Measurements from ENCODE around the gene FADS2.

The FADS2 gene

DNA sequence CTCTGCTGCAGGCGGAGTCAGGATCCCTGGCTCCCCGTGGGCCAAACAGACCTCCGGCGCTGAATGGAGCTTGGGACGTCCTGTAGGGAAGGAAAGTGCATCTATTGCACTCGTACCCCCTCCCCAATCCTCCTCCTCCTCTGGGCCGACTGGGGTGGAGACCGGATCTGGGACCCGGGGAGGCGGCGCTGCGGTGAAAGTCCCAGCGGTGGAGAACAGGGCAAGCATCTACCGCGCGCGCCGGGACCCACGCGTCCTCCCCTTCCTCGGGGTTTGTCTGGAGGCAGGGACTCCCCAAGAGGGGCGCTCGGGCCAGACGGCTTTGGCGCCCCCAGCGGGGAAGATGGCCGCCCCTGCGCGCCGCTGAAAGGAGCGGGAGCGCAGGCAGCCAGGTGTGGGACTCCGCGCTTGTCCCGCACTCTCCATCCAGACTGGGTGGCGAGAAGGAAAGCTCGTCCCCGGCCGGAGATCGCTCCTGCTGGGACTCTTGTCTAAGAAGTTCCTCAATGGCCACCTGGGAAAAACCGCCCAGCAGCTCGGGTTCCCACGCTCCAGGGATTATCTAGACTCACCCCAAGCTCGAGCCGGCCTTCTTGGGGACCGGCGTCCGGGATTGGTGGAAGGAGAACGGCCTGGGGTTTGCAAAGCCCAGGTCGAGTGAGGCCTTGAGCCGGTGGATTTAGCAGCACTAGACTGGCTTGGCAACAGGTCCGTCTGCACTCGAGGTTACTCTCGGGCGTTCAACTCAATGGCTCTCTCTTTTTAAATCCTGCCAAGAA, 718 bp downstream of the FADS2 start:
- peak overlapping the region; percentile 69 for H3K27ac ChIP-seq
- TF ChIP-seq, protein P1, sequence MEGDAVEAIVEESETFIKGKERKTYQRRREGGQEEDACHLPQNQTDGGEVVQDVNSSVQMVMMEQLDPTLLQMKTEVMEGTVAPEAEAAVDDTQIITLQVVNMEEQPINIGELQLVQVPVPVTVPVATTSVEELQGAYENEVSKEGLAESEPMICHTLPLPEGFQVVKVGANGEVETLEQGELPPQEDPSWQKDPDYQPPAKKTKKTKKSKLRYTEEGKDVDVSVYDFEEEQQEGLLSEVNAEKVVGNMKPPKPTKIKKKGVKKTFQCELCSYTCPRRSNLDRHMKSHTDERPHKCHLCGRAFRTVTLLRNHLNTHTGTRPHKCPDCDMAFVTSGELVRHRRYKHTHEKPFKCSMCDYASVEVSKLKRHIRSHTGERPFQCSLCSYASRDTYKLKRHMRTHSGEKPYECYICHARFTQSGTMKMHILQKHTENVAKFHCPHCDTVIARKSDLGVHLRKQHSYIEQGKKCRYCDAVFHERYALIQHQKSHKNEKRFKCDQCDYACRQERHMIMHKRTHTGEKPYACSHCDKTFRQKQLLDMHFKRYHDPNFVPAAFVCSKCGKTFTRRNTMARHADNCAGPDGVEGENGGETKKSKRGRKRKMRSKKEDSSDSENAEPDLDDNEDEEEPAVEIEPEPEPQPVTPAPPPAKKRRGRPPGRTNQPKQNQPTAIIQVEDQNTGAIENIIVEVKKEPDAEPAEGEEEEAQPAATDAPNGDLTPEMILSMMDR (conservative IDR thresholded peaks at IDR 0.05), result no peak

GRCh38 chr11:61829806-61830205, 1.7 kb downstream of the FADS2 start:
- H3K27ac ChIP-seq, result peak overlapping the region; percentile 69

GRCh38 chr11:61830237-61831105, 2.4 kb downstream of the FADS2 start:
- peak overlapping the region; percentile 69 for H3K27ac ChIP-seq

More at GRCh38 chr11:61829806-61830205, 1.7 kb downstream of the FADS2 start:
- TF ChIP-seq, protein P1 (conservative IDR thresholded peaks at IDR 0.05), result no peak

DNA sequence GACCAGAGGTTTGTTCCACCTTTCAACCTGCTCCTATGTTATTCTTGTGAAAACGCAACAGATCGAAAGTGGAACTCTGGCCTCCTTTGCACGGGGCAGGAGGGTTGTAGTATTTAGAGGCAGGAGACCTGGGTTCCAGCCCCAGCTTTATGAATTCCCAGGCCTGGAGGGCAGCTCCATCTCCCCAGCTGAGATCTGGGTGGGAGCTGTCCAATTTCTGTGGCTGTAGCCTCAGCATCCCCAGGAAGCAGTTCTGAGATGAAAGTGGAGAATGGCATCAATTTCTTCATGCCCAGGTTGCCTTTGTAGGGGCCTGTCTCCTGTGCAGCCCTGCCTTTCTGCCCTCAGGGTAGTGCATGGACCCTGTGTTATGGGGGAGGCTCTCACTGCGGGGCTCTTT, 4.1 kb downstream of the FADS2 start:
- H3K27ac ChIP-seq, result peak overlapping the region; percentile 74
- TF ChIP-seq, protein P1 (conservative IDR thresholded peaks at IDR 0.05), result no peak

More at GRCh38 chr11:61830237-61831105, 2.4 kb downstream of the FADS2 start:
- TF ChIP-seq, protein P1 (conservative IDR thresholded peaks at IDR 0.05), result no peak

- peak overlapping the region; percentile 74 for H3K27ac ChIP-seq
- TF ChIP-seq, protein P1 (conservative IDR thresholded peaks at IDR 0.05), result no peak; the same call in 1 of the 2 replicates
Observed at GRCh38 chr11:61832754-61833153, 4.7 kb downstream of the FADS2 start.

GRCh38 chr11:61833471-61833870, 5.4 kb downstream of the FADS2 start:
- H3K27ac ChIP-seq, result peak overlapping the region; percentile 74
- TF ChIP-seq, protein P1 (conservative IDR thresholded peaks at IDR 0.05), result no peak

GRCh38 chr11:61833926-61834277, 5.8 kb downstream of the FADS2 start:
- peak overlapping the region; percentile 74 for H3K27ac ChIP-seq
- TF ChIP-seq, protein P1 (conservative IDR thresholded peaks at IDR 0.05), result no peak
